Dedifferentiated amniotic fluid mesenchymal stem cell (primary cell): ENCODE data around the gene CD69.
"Not testable (repeated sequence)": the region's sequence is repeated elsewhere in the genome, so short reads cannot be mapped to it uniquely, and the experiment has no call there.

Experiments
- DNase-seq: peaks from one replicate; pipeline ENCODE4 v3.0.0-alpha.2; 2016; ENCODE audit errors: extremely low spot score

The CD69 gene

DNA sequence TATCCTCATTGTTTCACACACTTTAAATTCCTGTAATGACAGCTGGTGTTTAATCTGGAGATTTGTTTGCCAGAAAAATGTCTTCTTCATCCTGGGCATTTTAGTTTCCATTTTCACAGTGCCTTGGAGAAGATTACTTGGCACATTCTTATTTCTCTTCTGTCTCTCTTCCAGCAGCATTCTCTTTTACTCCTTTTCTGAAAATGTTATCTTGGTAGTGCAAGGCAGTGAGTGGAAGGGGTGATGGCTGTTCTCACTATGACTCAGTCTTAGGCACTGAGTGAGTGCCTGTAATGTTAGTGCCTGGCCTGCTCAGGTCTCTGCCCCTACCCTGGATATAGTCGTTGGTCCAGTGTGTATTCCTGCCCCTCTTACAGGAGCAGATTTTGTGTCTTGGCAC lies 40.9 kb downstream of the CD69 start:
- DNase-seq, result no peak

DNA sequence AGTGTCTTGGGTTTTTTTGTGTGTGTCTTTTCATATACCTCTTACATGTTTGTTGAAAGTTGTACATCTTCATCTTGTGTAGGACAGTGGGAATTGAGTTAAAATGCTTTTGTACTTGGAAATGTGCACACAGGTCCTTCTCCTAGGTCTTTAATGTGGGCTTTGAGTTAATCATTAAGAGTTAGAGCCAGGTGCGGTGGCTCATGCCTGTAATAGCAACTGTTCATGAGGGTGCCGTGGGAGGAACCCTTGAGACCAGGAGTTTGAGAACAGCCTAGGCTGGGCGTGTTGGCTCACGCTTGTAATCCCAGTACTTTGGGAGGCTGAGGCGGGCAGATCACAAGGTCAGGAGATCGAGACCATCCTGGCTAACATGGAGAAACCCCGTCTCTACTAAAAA lies 41.7 kb downstream of the CD69 start:
- DNase-seq, result no peak

DNA sequence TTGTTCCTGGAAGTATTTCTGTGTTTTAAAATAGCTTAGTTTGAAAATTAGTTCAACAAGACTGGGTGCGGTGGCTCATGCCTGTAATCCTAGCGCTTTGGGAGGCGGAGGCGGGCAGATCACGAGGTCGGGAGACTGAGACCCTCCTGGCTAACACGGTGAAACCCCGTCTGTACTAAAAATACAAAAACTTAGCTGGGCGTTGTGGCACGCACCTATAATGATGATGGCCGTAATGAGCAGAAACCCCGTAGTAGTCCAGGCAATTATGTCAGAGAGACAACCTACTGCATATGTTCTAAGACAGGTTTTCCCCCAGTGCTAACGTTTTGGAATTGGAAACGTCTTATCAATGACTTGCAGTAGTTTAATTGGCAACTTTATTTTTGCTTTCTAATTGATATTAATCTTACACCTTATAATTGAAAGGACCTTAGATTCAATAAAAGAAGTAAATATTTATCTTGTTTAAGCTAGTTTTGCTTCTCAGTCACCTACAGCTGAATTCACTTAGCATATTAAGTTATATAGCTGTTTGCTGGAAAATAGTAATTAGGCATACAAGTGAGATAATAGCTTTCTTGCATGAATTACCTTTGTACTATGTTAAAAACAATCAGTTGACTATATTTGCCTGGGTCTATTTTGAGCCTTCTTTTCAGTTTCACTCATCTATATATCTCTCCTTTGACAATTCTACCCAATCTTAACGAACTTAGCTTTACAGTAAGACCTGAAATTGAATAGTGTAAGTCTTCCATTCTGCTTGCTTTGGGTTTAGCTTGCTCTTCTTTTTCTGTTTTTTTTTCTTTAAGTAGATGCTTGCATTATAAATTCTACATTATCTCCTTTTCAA lies 43.4 kb downstream of the CD69 start:
- DNase-seq, result no peak

DNA sequence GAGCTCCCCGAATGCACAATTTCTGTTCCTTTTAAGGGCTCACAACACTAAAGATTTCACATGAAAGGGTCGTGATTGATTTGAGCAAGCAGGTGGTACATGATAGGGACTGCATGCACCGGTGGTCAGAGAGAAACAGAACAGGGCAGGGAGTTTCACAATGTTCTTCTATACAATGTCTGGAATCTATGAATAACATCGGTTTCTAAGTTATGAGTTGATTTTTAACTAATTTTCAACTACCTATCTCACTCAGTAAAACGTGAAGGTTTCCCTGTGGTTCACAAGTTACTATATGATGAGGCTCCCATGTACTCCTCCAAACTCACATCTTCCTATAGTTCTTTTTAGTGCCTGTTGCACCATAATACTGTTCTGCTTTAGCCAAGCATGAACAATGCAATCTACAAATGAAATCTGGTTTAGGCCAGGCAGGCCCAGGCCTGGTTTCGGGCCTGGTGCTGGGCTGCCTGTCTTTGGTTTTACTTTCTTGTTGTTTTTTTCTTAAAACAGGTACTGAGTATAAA lies 47.6 kb downstream of the CD69 start:
- DNase-seq, result not testable (repeated sequence)

DNA sequence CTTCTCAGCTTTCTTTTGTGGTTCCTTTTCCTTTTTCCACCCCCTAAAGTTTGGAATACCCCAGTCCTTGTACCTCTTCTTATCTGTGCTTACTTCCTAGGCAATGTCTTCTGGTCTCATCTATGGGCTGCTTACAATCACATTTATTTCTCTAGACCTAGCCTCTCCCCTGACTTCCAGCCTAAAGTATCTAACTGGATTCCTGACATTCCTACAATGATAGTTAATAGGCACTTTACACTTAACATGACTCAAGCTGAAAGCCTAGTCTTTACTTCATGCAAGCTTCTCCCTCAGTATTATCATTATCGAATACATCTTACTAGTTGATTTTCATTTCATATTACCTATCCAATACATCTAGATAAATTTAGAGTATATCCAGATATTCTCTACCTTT lies 49.0 kb downstream of the CD69 start:
- DNase-seq, result no peak

DNA sequence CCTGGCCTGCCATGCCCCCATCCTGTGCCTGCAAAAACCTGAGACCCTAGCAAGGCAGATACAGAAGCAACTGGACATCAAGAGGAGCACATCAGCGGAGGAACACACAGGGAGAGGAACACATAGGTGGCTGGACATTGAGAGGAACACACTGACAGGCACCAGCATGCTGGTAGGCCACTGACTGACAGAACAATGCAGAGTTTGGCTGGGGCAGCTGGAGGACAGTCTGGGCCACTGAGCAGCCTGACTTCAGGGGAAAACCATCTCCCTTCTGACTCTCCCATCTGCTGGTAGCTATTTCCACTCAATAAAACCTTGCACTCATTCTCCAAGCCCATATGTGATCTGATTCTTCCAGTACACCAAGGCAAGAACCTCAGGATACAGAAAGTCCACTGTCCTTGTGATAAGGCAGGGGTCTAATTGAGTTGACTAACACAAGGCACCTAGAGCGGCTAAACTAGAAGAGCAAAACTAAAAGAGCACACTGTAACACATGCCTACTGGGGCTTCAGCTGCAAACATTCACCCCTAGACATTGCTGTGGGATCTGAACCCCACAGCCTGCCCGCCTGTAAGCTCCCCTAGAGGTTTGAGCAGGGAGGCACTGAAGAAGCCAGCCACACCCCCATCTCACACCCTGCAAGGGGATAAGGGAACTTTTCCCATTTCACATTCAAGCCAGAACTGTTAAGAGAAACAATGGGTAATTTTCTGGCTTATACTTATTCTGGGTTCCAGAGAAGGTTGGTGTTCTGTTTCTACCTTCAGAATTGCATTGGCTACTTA lies 49.9 kb downstream of the CD69 start:
- no peak for DNase-seq

DNA sequence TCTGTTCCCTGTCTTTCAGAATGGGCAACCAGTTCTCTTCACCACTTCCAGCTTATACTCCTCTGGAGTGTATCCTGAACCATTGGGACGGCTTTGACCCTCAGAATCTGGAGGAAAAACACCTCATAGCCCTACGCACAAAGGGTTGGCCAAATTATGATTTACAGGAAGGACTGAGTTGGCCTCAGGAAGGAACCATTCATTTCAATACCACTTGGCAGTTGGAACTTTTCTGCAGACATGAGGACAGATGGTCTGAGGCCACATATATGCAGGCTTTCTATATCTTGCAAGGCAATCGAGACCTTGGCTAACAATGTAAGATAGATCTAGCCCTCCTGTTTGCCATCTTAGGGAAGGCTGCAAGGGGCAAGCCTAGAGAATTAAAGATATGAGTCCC lies 51.8 kb downstream of the CD69 start:
- DNase-seq, result no peak

DNA sequence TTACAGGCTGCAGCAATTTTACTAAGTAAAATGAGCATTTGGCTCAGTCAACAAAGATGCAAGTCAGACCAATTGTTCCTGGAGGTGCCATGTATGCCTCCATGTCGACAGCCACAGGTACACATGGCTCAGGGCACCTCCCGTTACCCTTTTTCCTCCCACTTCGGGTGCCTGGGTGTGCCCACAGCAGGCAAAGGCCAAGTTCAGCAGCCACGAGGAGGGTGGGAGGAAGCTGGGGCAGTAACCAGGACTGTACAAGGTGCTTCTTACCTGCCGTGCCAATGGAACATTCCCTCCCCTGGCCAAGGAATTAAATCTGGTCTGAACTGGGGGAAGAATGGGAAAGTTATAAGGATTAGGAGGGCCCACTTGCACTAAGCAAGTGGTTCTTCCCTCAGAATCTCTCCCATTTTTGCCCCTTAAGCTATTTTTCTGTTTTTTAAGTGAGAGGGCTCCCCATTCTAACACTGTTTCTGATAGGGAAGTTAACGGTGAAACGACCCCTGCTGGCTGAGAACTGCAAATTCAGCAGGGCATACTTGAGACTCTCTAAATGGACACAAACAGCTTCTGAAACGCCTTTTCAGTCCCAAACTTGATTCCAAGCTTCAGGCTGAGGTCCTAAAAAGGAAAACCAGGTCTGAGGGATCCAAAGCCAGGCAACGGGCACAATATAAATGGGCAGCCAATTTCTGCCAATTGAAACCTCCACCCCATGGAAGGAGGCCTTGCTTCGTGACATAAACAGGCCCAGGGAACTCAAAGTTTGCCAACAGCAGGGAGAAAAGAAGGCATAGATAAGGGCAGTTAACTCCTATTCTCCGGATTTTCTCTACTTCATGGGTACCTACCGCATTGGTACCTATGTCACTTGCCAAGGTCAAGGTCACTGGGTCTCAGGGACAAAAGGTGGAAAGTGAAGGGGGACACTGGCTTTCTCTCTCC lies 52.6 kb downstream of the CD69 start:
- peak; percentile 66 for DNase-seq

DNA sequence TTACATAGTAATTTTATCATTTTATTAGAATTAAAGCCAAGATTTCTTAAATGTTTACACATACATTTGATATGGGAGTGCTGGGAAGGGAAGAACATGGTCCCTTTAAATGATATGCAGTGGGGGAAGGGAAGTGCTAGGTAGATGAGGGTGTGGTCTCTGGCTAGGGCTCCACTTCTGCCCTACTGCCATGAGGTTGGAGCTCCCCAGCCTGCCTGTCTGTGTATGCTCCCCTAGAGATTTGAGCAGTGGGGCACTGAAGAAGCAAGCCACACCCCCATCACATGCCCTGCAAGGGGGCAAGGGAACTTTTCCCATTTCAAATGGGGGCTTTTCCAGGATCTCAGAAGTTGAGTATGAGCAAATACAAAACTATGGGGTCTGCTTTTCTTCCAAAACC lies 53.3 kb downstream of the CD69 start:
- no peak for DNase-seq

DNA sequence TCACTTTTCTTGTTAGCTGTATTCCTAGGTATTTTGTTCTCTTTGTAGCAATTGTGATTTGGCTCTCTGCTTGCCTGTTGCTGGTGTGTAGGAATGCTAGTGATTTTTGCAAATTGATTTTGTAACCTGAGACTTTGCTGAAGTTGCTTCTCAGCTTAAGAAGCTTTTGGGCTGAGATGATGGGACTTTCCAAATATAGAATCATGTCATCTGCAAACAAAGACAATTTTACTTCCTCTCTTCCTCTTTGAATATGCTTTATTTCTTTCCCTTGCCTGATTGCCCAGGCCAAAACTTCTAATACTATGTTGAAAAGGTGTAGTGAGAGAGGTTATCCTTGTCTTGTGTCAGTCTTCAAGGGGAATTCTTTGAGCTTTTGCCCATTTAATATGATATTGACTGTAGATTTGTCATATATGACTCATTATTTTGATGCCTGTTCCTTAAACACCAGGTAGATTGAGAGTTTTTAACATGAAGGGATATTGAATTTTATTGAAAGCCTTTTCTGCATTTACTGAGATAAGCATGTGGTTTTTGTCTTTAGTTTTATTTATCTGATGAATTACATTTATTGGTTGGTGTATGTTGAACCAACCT lies 54.5 kb downstream of the CD69 start:
- no peak for DNase-seq

DNA sequence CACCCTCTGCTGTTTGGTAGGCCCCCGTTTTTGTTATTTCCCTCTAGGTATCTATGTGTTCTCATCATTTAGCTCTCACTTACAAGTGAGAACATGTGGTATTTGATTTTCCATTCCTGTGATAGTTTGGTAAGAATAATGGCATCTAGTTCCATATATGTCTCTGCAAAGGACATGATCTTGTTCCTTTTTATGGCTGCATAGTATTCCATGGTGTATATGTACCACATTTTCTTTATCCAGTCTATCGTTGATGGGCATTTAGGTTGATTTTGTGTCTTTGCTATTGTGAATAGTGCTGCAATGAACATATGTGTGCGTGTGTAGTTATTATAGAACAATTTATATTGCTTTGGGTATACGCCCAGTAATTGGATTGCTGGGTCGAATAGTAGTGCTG lies 56.1 kb downstream of the CD69 start:
- DNase-seq, result not testable (repeated sequence)
